G401 (cell line): Measurements from ENCODE around the gene CCDC136. TPM values are rescaled to one million over a fixed set of nuclear protein-coding genes. Genes with fewer than 3 reads are reported as not detected.

ENCODE experiments used
- DNase-seq: peaks from one replicate; pipeline ENCODE4 v3.0.0-alpha.2; 2015; ENCODE audit warnings: low spot score
- in situ Hi-C: cut with HindIII; loops from 2 replicates; pipeline ENCODE4 v1.10.0; 2016; ENCODE audit warnings: low sequenced_read_pairs, mixed read lengths
- total RNA-seq: library from RNA; depleted of rRNA; stranded (reverse); fragments of >200 nt; shearing (Covaris generic); gene quantifications from 2 replicates; pipeline ENCODE4 v1.2.3, GENCODE V29; 2014

The CCDC136 gene
- total RNA-seq, 1 experiment from 2014 or later = 15.2 TPM

GRCh38 chr7:128840326-128841170, 48.8 kb downstream of the CCDC136 start:
- no peak for DNase-seq
- in situ Hi-C loops = no loop called here

GRCh38 chr7:128841171-128841690, 49.5 kb downstream of the CCDC136 start:
- in situ Hi-C loops = no loop called here

GRCh38 chr7:128841921-128842673, 50.3 kb downstream of the CCDC136 start:
- in situ Hi-C loops = no loop called here
- DNase-seq = no peak

More at GRCh38 chr7:128841171-128841690, 49.5 kb downstream of the CCDC136 start:
- no peak for DNase-seq

GRCh38 chr7:128842674-128843641, 51.2 kb downstream of the CCDC136 start:
- no peak for DNase-seq
- in situ Hi-C loops = no loop called here

- DNase-seq = no peak
- in situ Hi-C loops = no loop called here
Observed at GRCh38 chr7:128843938-128844621, 52.3 kb downstream of the CCDC136 start.

GRCh38 chr7:128844777-128845311, 53.1 kb downstream of the CCDC136 start:
- in situ Hi-C loops = no loop called here
- DNase-seq = no peak

- in situ Hi-C loops = no loop called here
- DNase-seq = no peak
Observed at GRCh38 chr7:128845475-128845874, 53.7 kb downstream of the CCDC136 start.

- in situ Hi-C loops = no loop called here
- no peak for DNase-seq
Observed at GRCh38 chr7:128845987-128846386, 54.2 kb downstream of the CCDC136 start.

- in situ Hi-C loops = no loop called here
- DNase-seq = no peak
Observed at GRCh38 chr7:128846781-128847444, 55.1 kb downstream of the CCDC136 start.

- in situ Hi-C loops = no loop called here
- DNase-seq = no peak
Observed at GRCh38 chr7:128847721-128848211, 56.0 kb downstream of the CCDC136 start.

- DNase-seq = no peak
- in situ Hi-C loops = no loop called here
Observed at GRCh38 chr7:128848289-128849155, 56.8 kb downstream of the CCDC136 start.

GRCh38 chr7:128849156-128849515, 57.4 kb downstream of the CCDC136 start:
- no peak for DNase-seq
- in situ Hi-C loops = no loop called here

GRCh38 chr7:128849804-128850490, 58.2 kb downstream of the CCDC136 start:
- in situ Hi-C loops = no loop called here
- no peak for DNase-seq

GRCh38 chr7:128852537-128853254, 60.9 kb downstream of the CCDC136 start:
- DNase-seq = no peak
- in situ Hi-C loops = no loop called here

GRCh38 chr7:128853799-128854198, 62.0 kb downstream of the CCDC136 start:
- in situ Hi-C loops = no loop called here
- no peak for DNase-seq

- DNase-seq = no peak
- in situ Hi-C loops = no loop called here
Observed at GRCh38 chr7:128854396-128854795, 62.6 kb downstream of the CCDC136 start.
